HG03039 (cell line): ENCODE measurements around the gene GTSF1L.

ENCODE experiments used
- ATAC-seq: cut with Tn5 transposase; IDR thresholded peaks from one replicate; pipeline ENCODE4 v1.9.1; 2021; ENCODE audit warnings: mild to moderate bottlenecking, moderate library complexity; ENCODE audit not compliant: unreplicated experiment

Gene GTSF1L

DNA sequence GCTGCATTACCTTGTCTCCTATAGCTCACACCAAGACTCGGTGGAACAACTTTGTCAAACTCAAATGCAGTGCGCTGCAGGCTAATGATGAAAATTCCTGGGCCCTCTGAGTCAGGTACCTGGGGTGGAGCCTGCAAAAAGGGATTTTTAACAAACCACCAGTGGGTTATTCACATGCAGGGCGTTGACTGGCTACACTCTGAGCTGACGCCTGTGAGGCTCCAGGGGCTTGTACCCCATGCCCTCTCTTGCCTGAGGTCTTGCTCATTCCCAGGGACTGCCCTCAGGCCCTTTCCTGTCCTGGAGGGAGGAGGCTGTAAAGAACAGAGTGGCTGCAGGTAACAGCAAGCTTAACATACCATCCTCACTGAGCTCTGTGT is 9.2 kb downstream of the GTSF1L start:
- no peak for ATAC-seq

DNA sequence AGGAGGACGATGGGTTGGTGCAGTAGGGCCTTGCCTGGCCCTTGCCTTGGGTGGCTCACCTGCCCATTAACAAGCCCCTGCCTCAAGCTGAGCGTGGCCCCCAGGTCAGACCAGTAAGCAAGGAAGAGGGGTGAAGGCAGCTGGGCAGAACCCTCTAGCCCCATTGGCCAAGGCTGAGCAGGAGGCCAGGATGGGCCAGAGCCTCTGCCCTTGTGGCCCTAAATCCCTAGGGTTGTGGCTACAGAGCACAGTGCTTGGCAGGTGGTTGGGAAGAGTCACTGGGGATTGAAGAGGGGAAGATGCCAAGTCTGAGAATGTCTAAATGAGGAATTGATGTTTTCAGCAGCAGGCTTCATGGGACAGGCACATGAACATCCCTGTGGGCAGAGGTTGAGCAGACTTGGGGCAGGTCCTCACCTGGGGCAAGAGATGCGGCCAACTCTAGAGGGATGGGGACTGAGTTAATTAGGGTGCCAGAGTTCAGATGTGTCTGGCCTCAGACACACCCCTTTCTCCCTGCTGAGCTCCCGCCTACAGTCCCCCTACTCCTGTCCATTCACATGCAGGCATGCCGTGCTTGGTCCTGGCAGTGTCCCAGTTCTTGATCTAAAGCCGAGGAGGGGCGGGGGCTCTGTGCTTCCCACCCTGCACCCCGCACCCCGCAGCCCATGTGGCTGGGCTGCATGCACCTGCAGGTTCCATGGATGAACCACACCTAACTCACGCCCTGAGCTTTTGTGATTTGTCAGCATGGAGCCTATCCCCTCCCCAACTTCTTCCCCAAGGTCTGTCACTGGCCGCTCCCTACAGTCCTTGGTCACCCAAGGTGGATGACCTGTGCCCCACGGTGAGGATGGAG is 9.8 kb downstream of the GTSF1L start:
- no peak for ATAC-seq

DNA sequence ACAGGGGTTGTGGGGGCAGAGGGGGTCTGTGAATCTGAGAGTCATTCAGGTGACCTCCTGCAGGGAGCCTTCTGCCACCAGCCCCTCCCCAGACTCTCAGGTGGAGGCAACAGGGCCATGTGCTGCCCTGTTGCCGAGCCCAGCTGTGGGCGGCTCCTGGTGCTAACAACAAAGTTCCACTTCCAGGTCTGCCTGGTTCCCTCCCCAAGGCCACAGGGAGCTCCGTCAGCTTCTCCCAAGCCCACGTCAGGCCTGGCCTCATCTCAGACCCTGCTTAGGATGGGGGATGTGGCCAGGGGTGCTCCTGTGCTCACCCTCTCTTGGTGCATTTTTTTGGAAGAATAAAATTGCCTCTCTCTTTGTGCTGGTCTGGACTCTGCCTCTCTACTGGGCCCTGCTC is 10.7 kb downstream of the GTSF1L start:
- no peak for ATAC-seq

DNA sequence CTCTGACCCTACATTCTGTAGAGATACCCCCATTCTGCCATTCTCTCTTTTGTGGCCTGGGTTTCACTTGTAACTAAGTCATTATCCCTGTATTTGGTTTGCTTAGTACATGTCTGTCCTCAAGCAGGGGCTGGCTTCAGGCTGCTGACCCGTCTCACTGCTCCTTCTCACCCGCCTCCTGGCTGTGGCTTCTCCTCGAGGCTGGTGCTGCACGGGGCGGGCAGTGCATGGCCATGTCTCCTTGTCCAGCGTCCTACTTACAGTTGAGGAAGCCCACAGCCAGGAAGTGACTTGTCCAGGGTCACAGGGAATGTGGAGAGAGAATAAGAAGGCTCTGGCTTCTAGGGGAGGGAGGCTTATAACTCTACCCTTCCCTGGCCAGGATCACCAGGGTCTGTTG is 11.3 kb downstream of the GTSF1L start:
- ATAC-seq = no peak

DNA sequence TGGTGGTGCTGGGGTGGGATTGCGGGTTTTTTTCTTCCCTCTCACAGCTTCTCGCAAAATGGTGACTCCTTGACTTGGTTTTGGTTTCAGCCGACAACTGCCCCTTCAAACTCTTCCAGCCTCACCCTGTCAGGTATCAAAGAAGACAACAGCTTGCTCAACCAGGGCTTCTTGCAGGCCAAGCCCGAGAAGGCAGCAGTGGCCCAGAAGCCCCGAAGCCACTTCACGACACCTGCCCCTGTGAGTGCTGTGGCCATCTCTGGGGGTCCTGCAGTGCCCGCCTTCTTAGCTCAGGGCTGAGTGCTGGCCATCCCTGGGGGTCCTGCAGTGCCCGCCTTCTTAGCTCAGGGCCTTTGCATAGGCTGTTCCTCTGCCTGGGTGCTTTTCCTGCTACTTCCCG is 11.8 kb downstream of the GTSF1L start:
- no peak for ATAC-seq

DNA sequence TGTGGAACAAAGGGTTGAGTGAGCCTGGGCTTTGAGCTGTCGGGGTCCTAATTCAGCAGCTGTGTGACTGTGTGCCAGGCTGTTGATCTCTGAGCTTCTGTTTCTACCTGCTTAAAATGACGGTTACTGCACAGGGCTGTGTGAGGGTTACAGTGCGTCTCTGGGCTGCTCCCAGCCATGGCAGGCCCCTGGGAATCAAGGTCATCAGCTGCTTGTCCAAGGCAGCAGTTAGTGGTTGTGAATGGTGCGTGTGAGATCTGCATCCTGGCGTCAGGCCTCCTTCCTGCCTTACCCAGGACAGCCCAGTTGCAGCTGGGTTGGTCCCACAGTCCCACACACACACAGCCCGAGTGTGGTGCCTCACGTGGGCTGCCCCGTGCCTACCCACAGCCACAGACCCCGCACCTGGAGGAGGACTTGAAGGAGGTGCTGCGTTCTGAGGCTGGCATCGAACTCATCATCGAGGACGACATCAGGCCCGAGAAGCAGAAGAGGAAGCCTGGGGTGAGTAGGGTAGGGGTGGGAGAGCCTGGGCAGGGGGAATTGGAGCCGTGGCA is 15.6 kb downstream of the GTSF1L start:
- no peak for ATAC-seq

DNA sequence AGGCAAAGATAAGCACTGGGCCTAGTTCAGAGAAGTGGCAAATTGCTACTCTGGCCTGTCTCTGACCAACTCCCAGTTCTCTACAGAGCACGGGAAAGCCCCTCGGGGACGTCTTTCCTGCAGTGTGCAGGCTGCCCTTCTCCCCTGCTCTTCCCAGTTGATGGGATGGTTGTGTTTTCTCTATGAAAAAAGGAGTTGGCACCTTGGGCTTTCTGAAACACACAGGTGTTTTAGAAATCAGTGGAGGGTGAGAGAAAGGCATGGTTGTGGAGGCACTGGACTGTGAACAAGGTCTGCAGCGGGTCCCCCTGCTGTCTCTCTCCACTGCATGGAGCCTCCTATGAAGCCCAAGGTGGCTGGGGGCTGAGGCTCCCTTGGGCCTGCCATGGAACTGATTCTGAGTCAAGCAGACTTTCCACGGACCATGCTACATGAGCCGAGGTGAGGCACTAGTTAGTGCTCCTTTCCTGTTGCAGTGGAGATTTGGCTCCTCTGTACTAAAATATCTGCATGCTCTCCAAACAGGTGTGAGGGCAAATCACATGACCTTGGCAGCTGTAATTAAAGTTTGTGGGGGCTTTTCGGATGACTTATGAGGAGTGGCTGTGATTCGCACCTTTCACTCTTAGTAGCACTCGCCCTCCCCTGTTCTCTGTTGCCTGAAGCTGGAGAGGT is 16.3 kb downstream of the GTSF1L start:
- peak; percentile 42 for ATAC-seq

DNA sequence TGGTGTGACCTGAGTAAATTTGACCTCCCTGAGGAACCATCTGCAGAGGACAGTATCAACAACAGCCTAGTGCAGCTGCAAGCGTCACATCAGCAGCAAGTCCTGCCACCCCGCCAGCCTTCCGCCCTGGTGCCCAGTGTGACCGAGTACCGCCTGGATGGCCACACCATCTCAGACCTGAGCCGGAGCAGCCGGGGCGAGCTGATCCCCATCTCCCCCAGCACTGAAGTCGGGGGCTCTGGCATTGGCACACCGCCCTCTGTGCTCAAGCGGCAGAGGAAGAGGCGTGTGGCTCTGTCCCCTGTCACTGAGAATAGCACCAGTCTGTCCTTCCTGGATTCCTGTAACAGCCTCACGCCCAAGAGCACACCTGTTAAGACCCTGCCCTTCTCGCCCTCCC is 24.3 kb downstream of the GTSF1L start:
- ATAC-seq = no peak

DNA sequence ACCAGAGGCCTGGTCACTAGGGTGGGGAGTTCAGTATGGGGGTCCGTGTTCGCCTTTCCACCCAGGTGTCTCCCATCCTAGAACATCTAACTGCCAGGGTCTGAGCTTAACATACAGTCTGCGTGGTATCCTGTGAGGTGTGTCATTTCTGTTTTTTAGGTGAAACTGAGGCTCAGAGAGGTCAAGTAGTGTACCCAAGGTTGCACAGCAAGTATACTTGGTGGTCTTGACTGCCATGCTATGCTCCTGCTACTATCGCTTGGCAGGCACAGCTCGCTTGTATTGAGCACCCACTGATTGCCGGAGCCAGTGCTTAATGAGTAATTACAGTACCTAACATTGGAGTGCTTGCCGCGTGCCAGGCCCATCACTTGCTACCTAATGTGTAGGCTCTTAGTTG is 26.2 kb downstream of the GTSF1L start:
- no peak for ATAC-seq

DNA sequence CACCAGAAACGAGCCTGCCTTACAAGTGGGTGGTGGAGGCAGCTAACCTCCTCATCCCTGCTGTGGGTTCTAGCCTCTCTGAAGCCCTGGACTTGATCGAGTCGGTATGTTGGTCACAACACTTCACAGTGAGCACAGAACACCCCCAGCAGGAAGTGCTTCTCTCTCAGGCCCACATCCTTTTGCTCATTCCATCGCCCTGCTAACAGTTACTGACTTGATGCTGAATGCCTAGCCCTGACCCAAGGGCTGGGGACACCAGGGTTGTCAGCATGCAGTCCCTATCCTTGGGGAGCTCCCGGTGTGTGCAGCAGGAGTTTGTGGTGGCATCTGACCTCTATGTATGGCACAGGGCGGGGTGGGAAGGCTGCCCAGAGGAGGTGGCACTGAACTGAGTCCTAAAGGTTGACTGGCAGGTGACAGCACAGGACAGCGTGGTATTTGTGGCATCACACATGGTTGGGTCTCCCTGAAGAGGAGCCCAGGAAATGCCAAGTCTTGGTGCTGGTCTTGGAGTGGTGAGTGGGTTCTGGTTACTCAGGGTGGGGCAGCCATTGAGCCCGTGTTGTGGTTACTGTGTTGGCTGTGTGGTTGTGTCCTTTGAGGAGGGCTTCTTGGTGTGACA is 26.7 kb downstream of the GTSF1L start:
- ATAC-seq = no peak

DNA sequence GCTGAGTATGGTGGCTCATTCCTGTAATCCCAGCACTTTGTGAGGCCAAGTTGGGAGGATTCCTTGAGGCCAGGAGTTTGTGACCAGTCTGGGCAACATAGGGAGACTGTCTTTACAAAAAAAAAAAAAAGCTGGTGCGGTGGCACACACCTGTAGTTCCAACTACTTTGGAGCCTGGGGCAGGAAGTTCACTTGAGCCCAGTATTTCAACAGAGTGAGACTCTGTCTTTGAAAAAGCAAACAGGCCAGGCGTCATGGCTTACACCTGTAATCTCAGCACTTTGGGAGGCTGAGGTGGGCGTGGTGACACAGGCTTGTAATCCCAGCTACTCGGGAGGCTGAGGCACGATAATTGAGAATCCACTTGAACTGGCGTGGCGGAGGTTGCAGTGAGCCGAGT is 31.2 kb downstream of the GTSF1L start:
- no peak for ATAC-seq

DNA sequence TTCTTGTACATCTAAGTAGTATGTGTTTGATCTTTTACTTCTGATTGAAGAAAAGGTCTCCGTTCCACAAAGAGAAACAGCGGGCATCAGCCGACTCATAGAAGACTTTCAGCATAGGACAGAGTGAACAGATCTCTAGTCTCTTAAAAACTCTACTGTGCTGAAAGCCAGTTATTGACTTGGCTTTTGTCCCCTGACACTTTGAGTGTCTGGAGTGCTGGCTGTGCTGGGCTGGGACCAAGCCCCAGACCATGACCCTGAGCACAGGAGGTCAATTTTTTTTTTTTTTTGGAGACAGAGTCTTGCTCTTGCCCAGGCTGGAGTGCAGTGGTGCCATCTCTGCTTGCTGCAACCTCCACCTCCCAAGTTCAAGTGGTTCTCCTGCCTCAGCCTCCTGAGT is 32.0 kb downstream of the GTSF1L start:
- no peak for ATAC-seq

DNA sequence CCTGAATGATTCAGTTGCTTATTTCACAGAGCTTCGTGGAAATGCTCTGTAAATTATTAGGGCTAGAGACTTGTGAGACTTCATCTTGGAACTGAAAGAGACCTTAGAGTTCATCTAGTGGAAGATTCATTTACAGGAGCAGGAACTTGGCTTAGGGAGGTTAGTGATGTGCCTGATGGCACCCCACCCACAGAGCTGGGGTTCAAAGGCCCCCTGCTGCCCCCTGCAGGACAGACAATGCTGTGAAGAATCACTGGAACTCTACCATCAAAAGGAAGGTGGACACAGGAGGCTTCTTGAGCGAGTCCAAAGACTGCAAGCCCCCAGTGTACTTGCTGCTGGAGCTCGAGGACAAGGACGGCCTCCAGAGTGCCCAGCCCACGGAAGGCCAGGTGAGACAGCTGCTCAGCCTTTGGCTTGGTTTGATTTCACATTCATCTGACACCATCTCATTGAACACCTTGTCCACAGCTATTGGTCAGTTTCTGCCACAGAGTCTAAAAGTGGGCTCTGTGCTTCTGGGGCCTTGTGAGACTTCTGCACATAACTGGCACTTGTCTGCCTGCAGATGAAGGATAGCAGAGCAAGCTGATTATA is 34.8 kb downstream of the GTSF1L start:
- ATAC-seq = peak; percentile 46

DNA sequence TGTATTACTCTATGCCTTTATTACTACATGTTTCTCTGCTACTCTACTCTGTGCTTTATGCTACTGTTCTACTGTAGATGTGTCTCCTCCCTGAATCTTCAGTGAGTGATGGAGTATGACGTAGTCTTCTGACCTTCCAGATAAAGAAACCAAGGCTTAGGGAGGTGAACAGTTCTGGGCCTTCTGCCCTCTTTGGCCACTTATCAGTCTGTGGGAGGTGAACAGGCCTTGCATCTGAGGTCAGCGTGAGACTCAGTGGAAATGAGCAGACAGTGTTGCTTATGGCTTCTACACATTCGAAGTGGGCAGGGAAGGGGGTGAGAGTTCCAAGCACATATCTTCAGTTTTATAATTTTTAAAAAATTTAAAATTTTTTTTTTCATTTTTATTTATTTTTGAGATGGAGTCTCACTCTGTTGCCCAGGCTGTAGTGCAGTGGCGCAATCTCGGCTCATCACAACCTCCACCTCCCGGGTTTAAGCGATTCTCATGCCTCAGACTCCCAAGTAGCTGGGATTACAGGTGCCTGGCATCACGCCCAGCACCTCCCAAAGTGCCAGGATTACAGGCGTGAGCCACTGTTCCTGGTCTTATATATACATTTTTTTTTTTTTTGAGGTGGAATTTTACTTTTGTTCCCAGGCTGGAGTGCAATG is 35.7 kb downstream of the GTSF1L start:
- no peak for ATAC-seq

DNA sequence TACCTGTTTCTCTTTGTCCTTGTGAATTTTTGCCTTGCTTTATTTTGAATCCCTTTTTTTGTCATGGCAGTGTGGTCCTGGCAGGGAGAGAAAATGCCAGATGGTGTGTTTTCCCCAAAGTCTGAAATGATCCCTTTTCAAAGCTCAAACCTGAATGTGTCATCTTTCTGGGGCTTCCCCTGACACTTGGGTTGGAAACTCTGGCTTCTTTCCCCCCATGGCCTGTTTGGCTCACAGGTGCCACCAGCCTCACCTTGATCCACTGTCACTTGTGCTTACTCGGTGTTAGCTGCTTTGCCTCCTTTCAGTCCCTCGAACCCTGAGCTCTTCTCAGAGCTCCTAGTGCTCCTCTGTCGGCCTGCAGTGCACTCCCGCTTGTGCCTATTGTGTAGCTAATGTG is 37.6 kb downstream of the GTSF1L start:
- ATAC-seq = no peak

DNA sequence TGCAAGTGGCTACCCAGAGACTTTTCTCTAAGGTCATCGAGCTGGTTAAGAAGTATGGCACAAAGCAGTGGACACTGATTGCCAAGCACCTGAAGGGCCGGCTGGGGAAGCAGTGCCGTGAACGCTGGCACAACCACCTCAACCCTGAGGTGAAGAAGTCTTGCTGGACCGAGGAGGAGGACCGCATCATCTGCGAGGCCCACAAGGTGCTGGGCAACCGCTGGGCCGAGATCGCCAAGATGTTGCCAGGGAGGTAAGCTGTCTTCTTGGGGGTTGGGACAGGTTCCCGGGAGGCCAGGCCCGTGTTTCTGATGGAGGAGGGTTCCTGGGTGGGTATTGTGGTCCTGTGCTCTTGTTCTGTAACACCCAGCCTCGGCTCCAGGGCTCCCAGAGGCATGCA is 40.0 kb downstream of the GTSF1L start:
- no peak for ATAC-seq

DNA sequence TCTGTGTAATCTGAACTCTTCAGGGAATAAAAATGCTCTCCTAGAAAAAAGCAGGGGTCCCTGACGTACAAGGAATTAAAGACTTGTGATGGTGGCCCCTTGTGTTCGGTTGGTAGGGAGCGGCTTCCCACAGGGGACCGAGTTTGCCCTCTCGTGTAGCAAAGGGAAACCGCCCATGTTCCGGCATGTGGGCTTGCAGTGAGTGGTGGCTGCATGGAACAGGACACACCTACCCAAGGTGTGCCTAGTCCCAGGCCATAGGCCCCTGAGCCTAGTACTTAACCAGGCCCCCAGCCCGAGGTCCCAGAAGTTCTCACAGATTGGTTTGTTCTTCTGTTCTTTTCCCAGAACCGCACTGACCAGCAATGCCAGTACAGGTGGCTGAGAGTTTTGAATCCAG is 44.4 kb downstream of the GTSF1L start:
- peak; percentile 25 for ATAC-seq

DNA sequence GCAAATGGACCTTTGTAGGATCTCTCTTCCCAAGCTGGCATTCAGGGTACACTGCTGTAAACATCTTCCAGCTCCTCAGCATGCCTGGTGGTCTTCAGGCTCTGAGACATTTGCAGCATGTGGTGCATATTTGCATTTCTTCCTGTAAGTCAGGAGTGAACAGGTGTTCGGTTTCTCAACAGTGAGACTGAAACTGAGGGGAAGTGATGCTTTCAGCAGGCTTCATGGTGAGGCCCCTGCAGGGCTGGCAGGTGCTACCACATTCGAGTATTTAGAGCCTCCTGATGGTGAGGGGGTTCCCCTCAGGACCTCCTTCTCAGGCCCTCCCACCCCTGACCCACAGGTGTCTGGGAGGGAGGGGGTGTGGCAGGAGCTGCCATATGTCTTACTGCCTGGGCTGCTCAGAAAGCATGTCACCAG is 44.8 kb downstream of the GTSF1L start:
- peak; percentile 85 for ATAC-seq

DNA sequence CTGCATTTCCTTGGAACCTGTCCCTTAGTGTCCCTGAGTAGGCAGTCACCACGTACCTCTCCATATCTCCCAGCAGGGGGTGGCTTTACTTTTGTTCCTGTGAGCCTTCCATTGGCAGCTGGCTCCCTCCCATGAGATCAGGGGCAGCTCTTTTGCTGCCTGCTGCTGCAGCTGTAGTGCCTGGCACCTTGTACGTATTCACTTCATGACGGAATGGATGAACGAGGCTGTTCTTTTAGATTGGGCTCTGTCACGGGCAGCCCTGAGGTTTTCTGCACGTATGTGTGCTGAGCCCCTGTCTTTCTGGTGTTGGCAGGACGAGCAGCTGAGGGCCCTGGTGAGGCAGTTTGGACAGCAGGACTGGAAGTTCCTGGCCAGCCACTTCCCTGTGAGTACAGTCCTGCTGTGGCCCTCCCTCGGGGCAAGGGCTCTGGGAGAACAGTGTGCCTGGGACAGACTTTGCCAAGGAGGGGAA is 45.3 kb downstream of the GTSF1L start:
- peak; percentile 22 for ATAC-seq

DNA sequence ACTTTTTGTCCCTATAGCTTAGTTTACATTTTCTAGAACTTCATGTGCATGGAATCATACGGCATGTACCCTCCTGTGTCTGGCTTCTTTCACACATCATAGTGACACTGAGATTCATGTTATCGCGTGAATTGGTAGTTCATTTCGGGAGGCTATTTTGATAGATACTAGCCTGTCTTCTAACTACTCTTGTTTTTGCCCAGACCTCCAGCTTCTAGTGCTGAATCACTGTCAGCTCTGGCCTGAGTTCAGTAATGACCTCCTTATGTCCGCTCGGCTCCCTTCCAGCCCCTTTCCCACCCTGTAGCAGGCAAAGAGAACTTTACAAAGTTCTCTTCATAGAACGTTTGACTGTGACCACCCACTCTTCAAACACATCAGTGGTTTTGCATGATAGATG is 45.8 kb downstream of the GTSF1L start:
- no peak for ATAC-seq

DNA sequence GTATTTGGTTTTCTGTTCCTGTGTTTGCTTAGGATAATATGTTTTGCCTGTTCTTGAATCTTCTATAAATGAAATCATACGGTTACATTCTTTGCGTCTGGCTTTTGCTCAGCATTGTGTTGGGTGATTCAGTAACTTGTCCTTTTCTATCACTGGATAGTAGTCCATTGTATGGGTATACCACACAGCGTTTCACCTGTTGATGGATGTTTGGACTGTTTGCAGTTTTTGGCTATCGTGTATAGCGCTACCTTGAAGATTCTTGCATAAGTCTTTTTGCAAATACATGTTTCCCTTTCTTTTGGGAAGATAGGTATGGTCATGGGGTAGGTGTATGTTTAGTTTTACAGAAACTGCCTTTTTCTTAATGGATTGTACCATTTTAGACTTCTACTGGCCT is 50.4 kb downstream of the GTSF1L start:
- no peak for ATAC-seq
